WTC11 (cell line): ENCODE results near the gene EIF5. TPM values are rescaled to one million over a fixed set of nuclear protein-coding genes. Genes with fewer than 3 reads are reported as not detected.

Source experiments
- ATAC-seq: fragments of 200-7000 bp; cut with Tn5 transposase; 2 replicates; pipeline ENCODE4 v1.10.0; 2021; ENCODE audit warnings: mild to moderate bottlenecking, moderate library complexity
- CTCF ChIA-PET: fragments of 300-600 bp; sonication (Branson Sonifier 250); formaldehyde crosslinking; loops from one replicate; lab custom pipeline; 2021; ENCODE audit warnings: antibody characterized with exemption; lab: Charles Lee
- POLR2A ChIA-PET: fragments of 350-600 bp; sonication (Branson Sonifier 250); formaldehyde crosslinking; loops from one replicate; lab custom pipeline; 2021; ENCODE audit warnings: antibody characterized with exemption; lab: Charles Lee
- DNase-seq: peaks from one replicate; pipeline ENCODE4 v3.0.0; 2021; ENCODE audit warnings: low spot score
- H3K27ac Mint-ChIP-seq: 2 replicates; pipeline ENCODE4 v1.8.0; 2021; ENCODE audit warnings: mixed read lengths
- H3K27me3 Mint-ChIP-seq: 2 replicates; pipeline ENCODE4 v1.8.0; 2021; ENCODE audit warnings: low read depth, mild to moderate bottlenecking, moderate library complexity, mixed read lengths
- H3K36me3 Mint-ChIP-seq: 2 replicates; pipeline ENCODE4 v1.8.0; 2021; ENCODE audit warnings: mixed read lengths
- H3K4me1 Mint-ChIP-seq: 2 replicates; pipeline ENCODE4 v1.8.0; 2022; ENCODE audit warnings: mixed read lengths
- H3K4me3 Mint-ChIP-seq: 2 replicates; pipeline ENCODE4 v1.8.0; 2021; ENCODE audit warnings: mild to moderate bottlenecking, moderate library complexity, mixed read lengths
- H3K9me3 Mint-ChIP-seq: 2 replicates; pipeline ENCODE4 v1.8.0; 2021; ENCODE audit warnings: mixed read lengths
- CBFB ChIP-seq: sonication (generic); formaldehyde crosslinking; IDR thresholded peaks from 2 replicates; pipeline ENCODE4 v1.8.1; 2022; ENCODE audit warnings: mild to moderate bottlenecking, low read depth, missing genetic modification reagents
- CREB1 ChIP-seq: sonication (generic); formaldehyde crosslinking; IDR thresholded peaks from 2 replicates; pipeline ENCODE4 v1.8.0; 2023; ENCODE audit warnings: mild to moderate bottlenecking, missing genetic modification reagents
- ELF4 ChIP-seq: sonication (generic); formaldehyde crosslinking; IDR thresholded peaks from 2 replicates; pipeline ENCODE4 v1.8.1; 2022; ENCODE audit warnings: low read depth, mild to moderate bottlenecking, moderate library complexity, missing genetic modification reagents
- FOXP1 ChIP-seq: sonication (generic); formaldehyde crosslinking; IDR thresholded peaks from 2 replicates; pipeline ENCODE4 v1.8.0; 2022; ENCODE audit warnings: missing genetic modification reagents, mild to moderate bottlenecking, moderate library complexity, borderline replicate concordance
- NFATC4 ChIP-seq: fragments of 250-450 bp; sonication (Bioruptor Pico); IDR thresholded peaks from 2 replicates; pipeline ENCODE4 v1.9.0; 2021; ENCODE audit warnings: mild to moderate bottlenecking
- PRRX2 ChIP-seq: fragments of 250-450 bp; sonication (Bioruptor Pico); IDR thresholded peaks from 2 replicates; pipeline ENCODE4 v1.8.0; 2021; ENCODE audit warnings: mild to moderate bottlenecking
- RELA ChIP-seq: sonication (generic); formaldehyde crosslinking; IDR thresholded peaks from 2 replicates; pipeline ENCODE4 v1.8.1; 2022; ENCODE audit warnings: missing genetic modification reagents, mild to moderate bottlenecking, borderline replicate concordance
- SMAD3 ChIP-seq: sonication (generic); formaldehyde crosslinking; IDR thresholded peaks from 2 replicates; pipeline ENCODE4 v1.8.0; 2022; ENCODE audit warnings: missing genetic modification reagents, mild to moderate bottlenecking, borderline replicate concordance
- SP1 ChIP-seq: sonication (generic); formaldehyde crosslinking; conservative IDR thresholded peaks from 2 replicates; pipeline ENCODE4 v1.8.1; 2022; ENCODE audit warnings: missing genetic modification reagents
- ZNF121 ChIP-seq: sonication (generic); formaldehyde crosslinking; IDR thresholded peaks from 2 replicates; pipeline ENCODE4 v1.8.0; 2023; ENCODE audit warnings: missing genetic modification reagents
- total RNA-seq: library from RNA; stranded (reverse); gene quantifications from 3 replicates; pipeline ENCODE4 v1.2.3, GENCODE V29; 2021
- TF ChIP-seq, protein P1 (sequence below): sonication (generic); formaldehyde crosslinking; IDR thresholded peaks from 2 replicates; pipeline ENCODE4 v1.8.0; 2023; ENCODE audit warnings: missing genetic modification reagents
- TF ChIP-seq, protein P2 (sequence below): sonication (generic); formaldehyde crosslinking; IDR thresholded peaks from 2 replicates; pipeline ENCODE4 v1.8.0; 2022; ENCODE audit warnings: mild to moderate bottlenecking, missing genetic modification reagents
- TF ChIP-seq, protein P3 (sequence below): fragments of 200-600 bp; IDR thresholded peaks from 2 replicates; pipeline ENCODE4 v1.8.0; 2022; ENCODE audit warnings: antibody characterized with exemption
- TF ChIP-seq, protein P4 (sequence below): sonication (generic); formaldehyde crosslinking; IDR thresholded peaks from 2 replicates; pipeline ENCODE4 v1.8.0; 2022; ENCODE audit warnings: mild to moderate bottlenecking, missing genetic modification reagents
- TF ChIP-seq, protein P5 (sequence below): sonication (generic); formaldehyde crosslinking; IDR thresholded peaks from 2 replicates; pipeline ENCODE4 v1.8.1; 2023; ENCODE audit warnings: mild to moderate bottlenecking, moderate library complexity, missing genetic modification reagents

Gene EIF5
- total RNA-seq, 1 experiment from 2014 or later = 282 TPM

DNA sequence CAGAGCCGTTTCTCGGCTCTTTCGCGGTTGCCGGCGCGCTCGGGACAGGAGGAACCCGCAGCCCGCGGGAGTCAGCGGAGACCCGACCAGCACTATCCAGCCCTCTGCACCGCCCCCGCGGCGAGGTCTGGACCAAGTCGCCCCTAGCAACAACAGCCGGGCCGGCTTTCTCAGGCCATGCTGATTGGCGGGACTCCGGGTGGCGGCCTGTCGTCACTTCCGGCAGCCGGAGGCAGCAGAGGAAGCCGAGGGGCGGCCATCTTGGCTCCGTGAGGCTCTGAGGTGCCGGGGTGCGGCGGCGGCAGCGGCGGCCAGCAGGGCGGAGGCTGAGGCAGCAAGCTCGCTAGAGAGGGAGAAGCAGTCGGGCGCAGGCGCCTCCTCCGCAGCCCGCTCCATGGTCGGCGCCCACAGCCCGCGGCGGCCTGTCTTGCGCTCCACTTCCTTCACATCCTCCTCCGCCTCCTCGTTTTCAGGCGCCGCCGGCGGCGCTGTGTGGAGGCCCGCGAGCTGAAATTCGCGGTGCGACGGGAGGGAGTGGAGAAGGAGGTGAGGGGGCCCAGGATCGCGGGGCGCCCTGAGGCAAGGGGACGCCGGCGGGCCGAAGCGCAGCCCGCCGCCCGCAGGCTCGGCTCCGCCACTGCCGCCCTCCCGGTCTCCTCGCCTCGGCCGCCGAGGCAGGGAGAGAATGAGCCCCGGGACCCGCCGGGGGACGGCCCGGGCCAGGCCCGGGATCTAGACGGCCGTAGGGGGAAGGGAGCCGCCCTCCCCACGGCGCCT is 51.3 kb downstream of the EIF5 start, which contains the start of gene MARK3 (continued):
- TF ChIP-seq, protein P1, sequence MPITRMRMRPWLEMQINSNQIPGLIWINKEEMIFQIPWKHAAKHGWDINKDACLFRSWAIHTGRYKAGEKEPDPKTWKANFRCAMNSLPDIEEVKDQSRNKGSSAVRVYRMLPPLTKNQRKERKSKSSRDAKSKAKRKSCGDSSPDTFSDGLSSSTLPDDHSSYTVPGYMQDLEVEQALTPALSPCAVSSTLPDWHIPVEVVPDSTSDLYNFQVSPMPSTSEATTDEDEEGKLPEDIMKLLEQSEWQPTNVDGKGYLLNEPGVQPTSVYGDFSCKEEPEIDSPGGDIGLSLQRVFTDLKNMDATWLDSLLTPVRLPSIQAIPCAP (CRISPR knock-in tag) = no peak
- TF ChIP-seq FOXP1 (CRISPR knock-in tag) (0 out of 2 replicates have a peak, but pooled peaks have one; percentile 47), SP1 (CRISPR knock-in tag) (peak; percentile 76), RELA (CRISPR knock-in tag) (0 out of 2 replicates have a peak, but pooled peaks have one; percentile 11), CREB1 (CRISPR knock-in tag) (no peak), ZNF121 (no peak), ELF4 (no peak)
- TF ChIP-seq, protein P2, sequence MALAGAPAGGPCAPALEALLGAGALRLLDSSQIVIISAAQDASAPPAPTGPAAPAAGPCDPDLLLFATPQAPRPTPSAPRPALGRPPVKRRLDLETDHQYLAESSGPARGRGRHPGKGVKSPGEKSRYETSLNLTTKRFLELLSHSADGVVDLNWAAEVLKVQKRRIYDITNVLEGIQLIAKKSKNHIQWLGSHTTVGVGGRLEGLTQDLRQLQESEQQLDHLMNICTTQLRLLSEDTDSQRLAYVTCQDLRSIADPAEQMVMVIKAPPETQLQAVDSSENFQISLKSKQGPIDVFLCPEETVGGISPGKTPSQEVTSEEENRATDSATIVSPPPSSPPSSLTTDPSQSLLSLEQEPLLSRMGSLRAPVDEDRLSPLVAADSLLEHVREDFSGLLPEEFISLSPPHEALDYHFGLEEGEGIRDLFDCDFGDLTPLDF (CRISPR knock-in tag) = no peak
- TF ChIP-seq, protein P3, sequence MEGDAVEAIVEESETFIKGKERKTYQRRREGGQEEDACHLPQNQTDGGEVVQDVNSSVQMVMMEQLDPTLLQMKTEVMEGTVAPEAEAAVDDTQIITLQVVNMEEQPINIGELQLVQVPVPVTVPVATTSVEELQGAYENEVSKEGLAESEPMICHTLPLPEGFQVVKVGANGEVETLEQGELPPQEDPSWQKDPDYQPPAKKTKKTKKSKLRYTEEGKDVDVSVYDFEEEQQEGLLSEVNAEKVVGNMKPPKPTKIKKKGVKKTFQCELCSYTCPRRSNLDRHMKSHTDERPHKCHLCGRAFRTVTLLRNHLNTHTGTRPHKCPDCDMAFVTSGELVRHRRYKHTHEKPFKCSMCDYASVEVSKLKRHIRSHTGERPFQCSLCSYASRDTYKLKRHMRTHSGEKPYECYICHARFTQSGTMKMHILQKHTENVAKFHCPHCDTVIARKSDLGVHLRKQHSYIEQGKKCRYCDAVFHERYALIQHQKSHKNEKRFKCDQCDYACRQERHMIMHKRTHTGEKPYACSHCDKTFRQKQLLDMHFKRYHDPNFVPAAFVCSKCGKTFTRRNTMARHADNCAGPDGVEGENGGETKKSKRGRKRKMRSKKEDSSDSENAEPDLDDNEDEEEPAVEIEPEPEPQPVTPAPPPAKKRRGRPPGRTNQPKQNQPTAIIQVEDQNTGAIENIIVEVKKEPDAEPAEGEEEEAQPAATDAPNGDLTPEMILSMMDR = no peak
- TF ChIP-seq, protein P4, sequence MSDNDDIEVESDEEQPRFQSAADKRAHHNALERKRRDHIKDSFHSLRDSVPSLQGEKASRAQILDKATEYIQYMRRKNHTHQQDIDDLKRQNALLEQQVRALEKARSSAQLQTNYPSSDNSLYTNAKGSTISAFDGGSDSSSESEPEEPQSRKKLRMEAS (CRISPR knock-in tag) = peak; percentile 64; the same call in 1 of the 2 replicates

DNA sequence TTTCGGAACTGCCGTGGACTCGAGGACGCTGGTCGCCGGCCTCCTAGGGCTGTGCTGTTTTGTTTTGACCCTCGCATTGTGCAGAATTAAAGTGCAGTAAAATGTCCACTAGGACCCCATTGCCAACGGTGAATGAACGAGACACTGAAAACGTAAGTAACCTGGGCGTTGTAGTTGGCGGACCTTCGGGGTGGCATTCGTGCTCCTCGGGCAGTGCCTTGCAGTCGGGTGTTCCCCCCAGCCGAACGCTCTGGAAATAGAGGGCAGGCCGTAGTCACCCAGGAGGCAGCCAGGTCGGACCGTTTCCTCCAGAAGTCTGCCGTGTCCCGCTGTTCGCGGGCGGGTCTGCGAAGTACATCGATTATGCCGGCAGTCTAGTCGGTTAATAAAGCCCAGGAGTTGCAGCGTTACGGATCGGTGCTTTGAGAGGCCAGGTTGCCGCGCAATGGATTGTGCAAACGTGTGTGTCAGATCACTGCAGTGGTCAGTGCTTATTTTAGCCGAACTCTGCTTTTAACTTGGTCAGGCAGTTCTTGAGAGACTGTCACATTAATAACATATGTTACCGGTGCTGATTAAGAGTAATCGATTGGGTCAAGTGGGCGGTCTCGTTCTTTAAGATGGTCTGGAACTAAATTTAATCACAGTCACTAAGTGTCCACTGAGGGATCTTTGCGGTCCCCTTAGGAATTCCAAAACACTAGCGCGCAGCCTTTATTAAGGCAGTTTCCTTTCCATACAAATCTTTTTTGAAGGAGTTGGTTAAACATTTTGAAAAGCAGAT is 52.1 kb downstream of the EIF5 start:
- DNase-seq (peak; percentile 29), ATAC-seq (no peak)
- Mint-ChIP-seq H3K4me1 (peaks cover 19% of the 10 kb centered on the region), H3K4me3 (peak overlapping the region; percentile 98), H3K36me3 (peaks cover 5% of the 10 kb centered on the region), H3K27me3 (peaks cover 22% of the 10 kb centered on the region), H3K27ac (peak overlapping the region; percentile 94), H3K9me3 (no peaks in the 10 kb centered on the region)
- CTCF ChIA-PET = interaction anchor here (1.0 kb wide), 1 partner anchor 39 kb away, joined by 3 read pairs; no protein-coding TSS in a partner anchor
- TF ChIP-seq CBFB (CRISPR knock-in tag) = no peak
- no peak for TF ChIP-seq ZNF121
- TF ChIP-seq NFATC4 = no peak
- TF ChIP-seq SMAD3 (CRISPR knock-in tag) = no peak
- no peak for TF ChIP-seq PRRX2 (CRISPR knock-in tag)
- TF ChIP-seq, protein P5, sequence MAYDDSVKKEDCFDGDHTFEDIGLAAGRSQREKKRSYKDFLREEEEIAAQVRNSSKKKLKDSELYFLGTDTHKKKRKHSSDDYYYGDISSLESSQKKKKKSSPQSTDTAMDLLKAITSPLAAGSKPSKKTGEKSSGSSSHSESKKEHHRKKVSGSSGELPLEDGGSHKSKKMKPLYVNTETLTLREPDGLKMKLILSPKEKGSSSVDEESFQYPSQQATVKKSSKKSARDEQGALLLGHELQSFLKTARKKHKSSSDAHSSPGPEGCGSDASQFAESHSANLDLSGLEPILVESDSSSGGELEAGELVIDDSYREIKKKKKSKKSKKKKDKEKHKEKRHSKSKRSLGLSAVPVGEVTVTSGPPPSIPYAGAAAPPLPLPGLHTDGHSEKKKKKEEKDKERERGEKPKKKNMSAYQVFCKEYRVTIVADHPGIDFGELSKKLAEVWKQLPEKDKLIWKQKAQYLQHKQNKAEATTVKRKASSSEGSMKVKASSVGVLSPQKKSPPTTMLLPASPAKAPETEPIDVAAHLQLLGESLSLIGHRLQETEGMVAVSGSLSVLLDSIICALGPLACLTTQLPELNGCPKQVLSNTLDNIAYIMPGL (CRISPR knock-in tag) = 0 out of 2 replicates have a peak, but pooled peaks have one; percentile 1
- POLR2A ChIA-PET = no interaction called here
